SK-N-SH treated with all-trans-retinoic acid at 6 μM for 48 hours (cell line): ENCODE results near the gene FLII.

Experiments
- ATAC-seq: fragments of 200-7000 bp; cut with Tn5 transposase; 3 replicates; pipeline ENCODE4 v1.9.1; 2020; ENCODE audit warnings: mild to moderate bottlenecking, moderate library complexity
- BACH2 ChIP-seq: fragments of 250-450 bp; sonication (Bioruptor Pico); IDR thresholded peaks from 2 replicates; pipeline ENCODE4 v1.9.0; 2021; ENCODE audit warnings: mild to moderate bottlenecking, borderline replicate concordance
- CREB5 ChIP-seq: fragments of 250-450 bp; sonication (Bioruptor Pico); IDR thresholded peaks from 2 replicates; pipeline ENCODE4 v1.5.1; 2020; ENCODE audit warnings: low read depth, mild to moderate bottlenecking, moderate library complexity
- CSDC2 ChIP-seq: fragments of 250-450 bp; sonication (Bioruptor Pico); IDR thresholded peaks from 2 replicates; pipeline ENCODE4 v1.5.0; 2020; ENCODE audit warnings: mild to moderate bottlenecking, moderate library complexity
- CSRNP3 ChIP-seq: fragments of 250-450 bp; sonication (Bioruptor Pico); IDR thresholded peaks from 2 replicates; pipeline ENCODE4 v1.5.1; 2021; ENCODE audit warnings: mild to moderate bottlenecking, moderate library complexity
- ESRRG ChIP-seq: fragments of 250-450 bp; sonication (Bioruptor Pico); IDR thresholded peaks from 2 replicates; pipeline ENCODE4 v1.6.1; 2021; ENCODE audit warnings: mild to moderate bottlenecking
- GLIS3 ChIP-seq: fragments of 250-450 bp; sonication (Bioruptor Pico); IDR thresholded peaks from 2 replicates; pipeline ENCODE4 v1.5.0; 2020; ENCODE audit warnings: mild to moderate bottlenecking, moderate library complexity
- ISL1 ChIP-seq: fragments of 250-450 bp; sonication (Bioruptor Pico); IDR thresholded peaks from 2 replicates; pipeline ENCODE4 v2.1.2; 2022; ENCODE audit warnings: mild to moderate bottlenecking, moderate library complexity
- OSR1 ChIP-seq: fragments of 250-450 bp; sonication (Bioruptor Pico); IDR thresholded peaks from 2 replicates; pipeline ENCODE4 v1.8.0; 2022; ENCODE audit warnings: moderate library complexity, mild to moderate bottlenecking, inconsistent platforms
- PPARA ChIP-seq: fragments of 250-450 bp; sonication (Bioruptor Pico); IDR thresholded peaks from 2 replicates; pipeline ENCODE4 v1.5.0; 2020; ENCODE audit warnings: mild to moderate bottlenecking, borderline replicate concordance
- RARB ChIP-seq: fragments of 250-450 bp; sonication (Bioruptor Pico); IDR thresholded peaks from 2 replicates; pipeline ENCODE4 v1.8.0; 2021; ENCODE audit warnings: mild to moderate bottlenecking, moderate library complexity
- SNAI2 ChIP-seq: fragments of 250-450 bp; sonication (Bioruptor Pico); IDR thresholded peaks from 2 replicates; pipeline ENCODE4 v1.5.0; 2020; ENCODE audit warnings: mild to moderate bottlenecking, moderate library complexity
- TCF4 ChIP-seq: fragments of 250-450 bp; sonication (Bioruptor Pico); IDR thresholded peaks from 2 replicates; pipeline ENCODE4 v1.8.0; 2021; ENCODE audit warnings: mild to moderate bottlenecking, moderate library complexity, borderline replicate concordance
- TOX ChIP-seq: fragments of 250-450 bp; sonication (Bioruptor Pico); IDR thresholded peaks from 2 replicates; pipeline ENCODE4 v1.8.0; 2021; ENCODE audit warnings: mild to moderate bottlenecking, moderate library complexity, borderline replicate concordance
- ZC3H10 ChIP-seq: fragments of 250-450 bp; sonication (Bioruptor Pico); IDR thresholded peaks from 2 replicates; pipeline ENCODE4 v1.5.1; 2021; ENCODE audit warnings: mild to moderate bottlenecking, moderate library complexity
- ZFP3 ChIP-seq: fragments of 250-450 bp; sonication (Bioruptor Pico); IDR thresholded peaks from 2 replicates; pipeline ENCODE4 v1.5.0; 2020; ENCODE audit warnings: mild to moderate bottlenecking, moderate library complexity
- ZFP30 ChIP-seq: fragments of 450-650 bp; formaldehyde crosslinking; IDR thresholded peaks from 2 replicates; pipeline ENCODE4 v1.5.0; 2022; ENCODE audit warnings: mild to moderate bottlenecking, moderate library complexity
- ZNF565 ChIP-seq: fragments of 450-650 bp; formaldehyde crosslinking; conservative IDR thresholded peaks from 2 replicates; pipeline ENCODE4 v1.5.0; 2020; ENCODE audit warnings: low read depth, mild to moderate bottlenecking, moderate library complexity
- ZNF70 ChIP-seq: fragments of 450-650 bp; formaldehyde crosslinking; IDR thresholded peaks from 2 replicates; pipeline ENCODE4 v1.5.0; 2020; ENCODE audit warnings: mild to moderate bottlenecking, moderate library complexity
- ZNF8 ChIP-seq: fragments of 450-650 bp; formaldehyde crosslinking; IDR thresholded peaks from 2 replicates; pipeline ENCODE4 v1.5.0; 2020; ENCODE audit warnings: mild to moderate bottlenecking, moderate library complexity
- TF ChIP-seq, protein P1 (sequence below): fragments of 250-450 bp; sonication (Bioruptor Pico); IDR thresholded peaks from 2 replicates; pipeline ENCODE4 v1.5.0; 2020; ENCODE audit warnings: mild to moderate bottlenecking, moderate library complexity
- TF ChIP-seq, protein P2 (sequence below): fragments of 250-450 bp; sonication (Bioruptor Pico); IDR thresholded peaks from 2 replicates; pipeline ENCODE4 v1.8.0; 2020; ENCODE audit warnings: mild to moderate bottlenecking, moderate library complexity, borderline replicate concordance
- TF ChIP-seq, protein P3 (sequence below): fragments of 250-450 bp; sonication (Bioruptor Pico); IDR thresholded peaks from 2 replicates; pipeline ENCODE4 v1.8.0; 2021; ENCODE audit warnings: low read depth, mild to moderate bottlenecking, moderate library complexity, borderline replicate concordance

Gene FLII

DNA sequence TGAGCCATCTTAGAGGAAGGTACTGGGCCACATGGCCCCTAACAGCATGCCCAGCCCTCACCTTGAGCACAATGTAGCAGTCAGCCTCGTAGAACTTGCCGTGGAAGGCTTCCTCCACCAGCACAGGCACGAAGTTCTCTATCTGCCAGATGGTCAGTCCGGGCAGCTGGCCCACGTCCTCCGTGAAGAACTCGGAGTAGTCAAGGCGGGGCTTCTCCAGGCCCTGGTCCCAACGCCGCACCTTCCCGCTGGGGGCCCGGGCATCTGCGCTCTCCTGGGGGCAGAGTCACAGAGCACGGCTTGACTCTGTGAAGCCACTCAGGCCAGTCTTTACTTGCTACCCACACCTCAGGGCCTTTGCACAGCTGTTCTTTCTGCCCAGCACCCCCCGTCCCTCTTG is 7.3 kb downstream of the FLII start:
- TF ChIP-seq, protein P1, sequence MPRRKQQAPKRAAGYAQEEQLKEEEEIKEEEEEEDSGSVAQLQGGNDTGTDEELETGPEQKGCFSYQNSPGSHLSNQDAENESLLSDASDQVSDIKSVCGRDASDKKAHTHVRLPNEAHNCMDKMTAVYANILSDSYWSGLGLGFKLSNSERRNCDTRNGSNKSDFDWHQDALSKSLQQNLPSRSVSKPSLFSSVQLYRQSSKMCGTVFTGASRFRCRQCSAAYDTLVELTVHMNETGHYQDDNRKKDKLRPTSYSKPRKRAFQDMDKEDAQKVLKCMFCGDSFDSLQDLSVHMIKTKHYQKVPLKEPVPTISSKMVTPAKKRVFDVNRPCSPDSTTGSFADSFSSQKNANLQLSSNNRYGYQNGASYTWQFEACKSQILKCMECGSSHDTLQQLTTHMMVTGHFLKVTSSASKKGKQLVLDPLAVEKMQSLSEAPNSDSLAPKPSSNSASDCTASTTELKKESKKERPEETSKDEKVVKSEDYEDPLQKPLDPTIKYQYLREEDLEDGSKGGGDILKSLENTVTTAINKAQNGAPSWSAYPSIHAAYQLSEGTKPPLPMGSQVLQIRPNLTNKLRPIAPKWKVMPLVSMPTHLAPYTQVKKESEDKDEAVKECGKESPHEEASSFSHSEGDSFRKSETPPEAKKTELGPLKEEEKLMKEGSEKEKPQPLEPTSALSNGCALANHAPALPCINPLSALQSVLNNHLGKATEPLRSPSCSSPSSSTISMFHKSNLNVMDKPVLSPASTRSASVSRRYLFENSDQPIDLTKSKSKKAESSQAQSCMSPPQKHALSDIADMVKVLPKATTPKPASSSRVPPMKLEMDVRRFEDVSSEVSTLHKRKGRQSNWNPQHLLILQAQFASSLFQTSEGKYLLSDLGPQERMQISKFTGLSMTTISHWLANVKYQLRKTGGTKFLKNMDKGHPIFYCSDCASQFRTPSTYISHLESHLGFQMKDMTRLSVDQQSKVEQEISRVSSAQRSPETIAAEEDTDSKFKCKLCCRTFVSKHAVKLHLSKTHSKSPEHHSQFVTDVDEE: no peak
- TF ChIP-seq ISL1 (CRISPR knock-in tag): no peak
- no peak for TF ChIP-seq ESRRG
- TF ChIP-seq BACH2: no peak
- TF ChIP-seq ZFP30 (CRISPR knock-in tag): no peak
- no peak for TF ChIP-seq PPARA (CRISPR knock-in tag)
- TF ChIP-seq, protein P2, sequence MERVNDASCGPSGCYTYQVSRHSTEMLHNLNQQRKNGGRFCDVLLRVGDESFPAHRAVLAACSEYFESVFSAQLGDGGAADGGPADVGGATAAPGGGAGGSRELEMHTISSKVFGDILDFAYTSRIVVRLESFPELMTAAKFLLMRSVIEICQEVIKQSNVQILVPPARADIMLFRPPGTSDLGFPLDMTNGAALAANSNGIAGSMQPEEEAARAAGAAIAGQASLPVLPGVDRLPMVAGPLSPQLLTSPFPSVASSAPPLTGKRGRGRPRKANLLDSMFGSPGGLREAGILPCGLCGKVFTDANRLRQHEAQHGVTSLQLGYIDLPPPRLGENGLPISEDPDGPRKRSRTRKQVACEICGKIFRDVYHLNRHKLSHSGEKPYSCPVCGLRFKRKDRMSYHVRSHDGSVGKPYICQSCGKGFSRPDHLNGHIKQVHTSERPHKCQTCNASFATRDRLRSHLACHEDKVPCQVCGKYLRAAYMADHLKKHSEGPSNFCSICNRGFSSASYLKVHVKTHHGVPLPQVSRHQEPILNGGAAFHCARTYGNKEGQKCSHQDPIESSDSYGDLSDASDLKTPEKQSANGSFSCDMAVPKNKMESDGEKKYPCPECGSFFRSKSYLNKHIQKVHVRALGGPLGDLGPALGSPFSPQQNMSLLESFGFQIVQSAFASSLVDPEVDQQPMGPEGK (CRISPR knock-in tag): no peak
- no peak for TF ChIP-seq TCF4 (CRISPR knock-in tag)
- no peak for TF ChIP-seq TOX (CRISPR knock-in tag)
- TF ChIP-seq GLIS3: no peak
- TF ChIP-seq SNAI2 (CRISPR knock-in tag): no peak
- TF ChIP-seq OSR1: no peak
- TF ChIP-seq RARB (CRISPR knock-in tag): no peak
- no peak for TF ChIP-seq CSRNP3 (CRISPR knock-in tag)
- TF ChIP-seq ZNF8: no peak
- TF ChIP-seq, protein P3, sequence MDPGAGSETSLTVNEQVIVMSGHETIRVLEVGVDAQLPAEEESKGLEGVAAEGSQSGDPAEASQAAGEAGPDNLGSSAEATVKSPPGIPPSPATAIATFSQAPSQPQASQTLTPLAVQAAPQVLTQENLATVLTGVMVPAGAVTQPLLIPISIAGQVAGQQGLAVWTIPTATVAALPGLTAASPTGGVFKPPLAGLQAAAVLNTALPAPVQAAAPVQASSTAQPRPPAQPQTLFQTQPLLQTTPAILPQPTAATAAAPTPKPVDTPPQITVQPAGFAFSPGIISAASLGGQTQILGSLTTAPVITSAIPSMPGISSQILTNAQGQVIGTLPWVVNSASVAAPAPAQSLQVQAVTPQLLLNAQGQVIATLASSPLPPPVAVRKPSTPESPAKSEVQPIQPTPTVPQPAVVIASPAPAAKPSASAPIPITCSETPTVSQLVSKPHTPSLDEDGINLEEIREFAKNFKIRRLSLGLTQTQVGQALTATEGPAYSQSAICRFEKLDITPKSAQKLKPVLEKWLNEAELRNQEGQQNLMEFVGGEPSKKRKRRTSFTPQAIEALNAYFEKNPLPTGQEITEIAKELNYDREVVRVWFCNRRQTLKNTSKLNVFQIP (CRISPR knock-in tag): no peak
- no peak for TF ChIP-seq ZNF70
- TF ChIP-seq ZC3H10 (CRISPR knock-in tag): no peak
- TF ChIP-seq ZNF565: no peak
- no peak for ATAC-seq

- ATAC-seq: no peak
- TF ChIP-seq TOX (CRISPR knock-in tag) (no peak), CREB5 (CRISPR knock-in tag) (no peak), BACH2 (no peak), CSRNP3 (CRISPR knock-in tag) (no peak), GLIS3 (no peak), ZFP3 (no peak), ZNF565 (no peak), CSDC2 (CRISPR knock-in tag) (no peak), OSR1 (no peak), PPARA (CRISPR knock-in tag) (no peak), SNAI2 (CRISPR knock-in tag) (no peak)
- TF ChIP-seq, protein P3 (CRISPR knock-in tag): no peak
- TF ChIP-seq, protein P1: no peak
These were observed 7.8 kb downstream of the FLII start for GRCh38 chr17:18250708-18251107.
